SK-N-SH (cell line): ENCODE data around the gene ANKRD52.

Experiments used
- CTCF ChIP-seq: fragments of 200-600 bp; sonication (generic); IDR thresholded peaks from 2 replicates; pipeline ENCODE4 v1.6.1; 2017; ENCODE audit warnings: antibody characterized with exemption, mild to moderate bottlenecking, moderate library complexity
- NRF1 ChIP-seq: IDR thresholded peaks from 2 replicates; pipeline ENCODE4 v1.6.1; 2012; ENCODE audit warnings: low read depth, mild to moderate bottlenecking, low read length
- SMC3 ChIP-seq: IDR thresholded peaks from 2 replicates; pipeline ENCODE4 v1.6.1; 2012; ENCODE audit warnings: low read depth, low read length, improper control_type of control experiment
- TCF12 ChIP-seq: IDR thresholded peaks from 2 replicates; pipeline ENCODE4 v1.4.0; 2012

DNA sequence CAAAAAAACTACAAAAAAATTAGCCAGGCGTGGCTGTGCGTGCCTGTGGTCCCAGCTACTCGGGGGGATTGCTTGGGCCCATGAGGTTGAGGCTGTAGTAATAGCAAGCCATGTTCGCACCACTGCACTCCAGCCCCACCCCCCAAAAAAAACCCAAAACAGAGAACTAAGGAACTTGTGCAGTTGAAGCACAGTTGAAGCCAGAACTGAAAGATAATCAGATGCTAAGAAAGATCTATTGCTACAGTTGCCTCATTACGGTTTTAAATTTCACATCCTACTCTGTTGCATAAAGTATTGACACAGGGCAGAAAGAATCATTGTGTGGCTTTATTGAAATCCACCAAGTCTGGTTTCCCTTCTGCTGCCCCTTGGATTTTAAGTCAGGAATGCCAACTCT lies 38.1 kb upstream of the ANKRD52 start:
- no peak for TF ChIP-seq TCF12
- TF ChIP-seq CTCF: no peak
- no peak for TF ChIP-seq SMC3
- no peak for TF ChIP-seq NRF1
